SK-N-SH (cell line): Measurements from ENCODE around the gene MTF2.

ENCODE experiments used
- CTCF ChIP-seq: fragments of 200-600 bp; sonication (generic); IDR thresholded peaks from 2 replicates; pipeline ENCODE4 v1.6.1; 2017; ENCODE audit warnings: antibody characterized with exemption, mild to moderate bottlenecking, moderate library complexity
- EP300 ChIP-seq, 2 experiments: IDR thresholded peaks; 2 replicates each; pipeline versions ENCODE4 v1.4.0 to v1.6.1; 2012; ENCODE audit warnings: borderline replicate concordance in 1 of 2, low read depth in 1 of 2, low read length in 1 of 2
- FOXJ3 ChIP-seq: sonication (generic); formaldehyde crosslinking; IDR thresholded peaks from 2 replicates; pipeline ENCODE4 v1.5.1; 2020; ENCODE audit warnings: mild to moderate bottlenecking, missing genetic modification reagents
- JUND ChIP-seq: IDR thresholded peaks from 2 replicates; pipeline ENCODE4 v1.4.0; 2012
- MAX ChIP-seq: IDR thresholded peaks from 2 replicates; pipeline ENCODE4 v1.4.0; 2012; ENCODE audit warnings: low read depth
- MEF2A ChIP-seq: IDR thresholded peaks from 2 replicates; pipeline ENCODE4 v1.4.0; 2012; ENCODE audit warnings: low read depth, borderline replicate concordance
- MXI1 ChIP-seq: IDR thresholded peaks from 2 replicates; pipeline ENCODE4 v1.6.1; 2012; ENCODE audit warnings: mild to moderate bottlenecking, low read depth, low read length, improper control_type of control experiment
- TAF1 ChIP-seq: IDR thresholded peaks from 2 replicates; pipeline ENCODE4 v1.6.1; 2012; ENCODE audit warnings: low read depth, mild to moderate bottlenecking, low read length, moderate library complexity, borderline replicate concordance
- TEAD4 ChIP-seq: IDR thresholded peaks from 2 replicates; pipeline ENCODE4 v1.4.0; 2012; ENCODE audit warnings: mild to moderate bottlenecking, borderline replicate concordance; ENCODE audit not compliant: insufficient read depth
- USF1 ChIP-seq: IDR thresholded peaks from 2 replicates; pipeline ENCODE4 v1.4.0; 2012; ENCODE audit warnings: low read depth, borderline replicate concordance
- USF2 ChIP-seq: fragments of 150-350 bp; IDR thresholded peaks from 2 replicates; pipeline ENCODE4 v1.6.1; 2017; ENCODE audit warnings: antibody characterized with exemption, low read length, low read depth, borderline replicate concordance

- TF ChIP-seq JUND (no peak), CTCF (no peak), FOXJ3 (CRISPR knock-in tag) (no peak), MAX (no peak), MXI1 (no peak), USF1 (no peak), TAF1 (no peak), TEAD4 (no peak), USF2 (no peak), MEF2A (no peak), EP300 (IDR thresholded peaks at IDR 0.05; ENCODE audit: borderline replicate concordance in 1 of 2, low read depth in 1 of 2, low read length in 1 of 2) (no peak)
These were observed 45.7 kb downstream of the MTF2 start for GRCh38 chr1:93124556-93125355.
